ENCODE measurements around the gene CCDC181.

CCDC181 gene

GRCh38 chr1:169473347-169473746, 46.1 kb upstream of the CCDC181 start:
- Histone ChIP-seq H3K9me3 (ENCODE audit: control insufficient read depth, insufficient read depth, low read length) (no peaks in the 10 kb centered on the region), H3K36me3 (ENCODE audit: control insufficient read depth, low read length) (peaks cover 8% of the 10 kb centered on the region), H3K4me3 (ENCODE audit: low read length) (no peak overlapping the region), H3K9me2 (replicated peaks; ENCODE audit: control insufficient read depth, low read length) (no peaks in the 10 kb centered on the region), H3K27ac (ENCODE audit: low read depth, low read length) (no peak overlapping the region), H3K79me2 (ENCODE audit: control insufficient read depth, low read length) (no peaks in the 10 kb centered on the region), H3K4me2 (ENCODE audit: low read length) (no peak overlapping the region), H4K20me1 (ENCODE audit: control insufficient read depth, insufficient read depth, low read depth, low read length) (no peaks in the 10 kb centered on the region), H3F3A (ENCODE audit: control insufficient read depth, insufficient read depth) (no peaks in the 10 kb centered on the region), H3K4me1 (ENCODE audit: control insufficient read depth, low read length) (no peaks in the 10 kb centered on the region), H3K27me3 (ENCODE audit: control insufficient read depth, low read length) (no peaks in the 10 kb centered on the region)
- TF ChIP-seq EZH2phosphoT487 (IDR thresholded peaks at IDR 0.05; ENCODE audit: borderline replicate concordance, low read length) (no peak), CTCF (IDR thresholded peaks at IDR 0.05; ENCODE audit: low read depth, low read length, poor library complexity, severe bottlenecking) (no peak)

- Histone ChIP-seq H3K36me3 (ENCODE audit: control insufficient read depth, low read length) (peaks cover 8% of the 10 kb centered on the region), H3K27ac (ENCODE audit: low read depth, low read length) (no peak overlapping the region), H3K4me3 (ENCODE audit: low read length) (no peak overlapping the region), H3F3A (ENCODE audit: control insufficient read depth, insufficient read depth) (no peaks in the 10 kb centered on the region), H3K9me3 (ENCODE audit: control insufficient read depth, insufficient read depth, low read length) (no peaks in the 10 kb centered on the region), H3K27me3 (ENCODE audit: control insufficient read depth, low read length) (no peaks in the 10 kb centered on the region), H3K4me2 (ENCODE audit: low read length) (no peak overlapping the region), H3K79me2 (ENCODE audit: control insufficient read depth, low read length) (no peaks in the 10 kb centered on the region), H4K20me1 (ENCODE audit: control insufficient read depth, insufficient read depth, low read depth, low read length) (no peaks in the 10 kb centered on the region), H3K9me2 (replicated peaks; ENCODE audit: control insufficient read depth, low read length) (no peaks in the 10 kb centered on the region), H3K4me1 (ENCODE audit: control insufficient read depth, low read length) (no peaks in the 10 kb centered on the region)
- TF ChIP-seq CTCF (IDR thresholded peaks at IDR 0.05; ENCODE audit: low read depth, low read length, poor library complexity, severe bottlenecking) (no peak), EZH2phosphoT487 (IDR thresholded peaks at IDR 0.05; ENCODE audit: borderline replicate concordance, low read length) (no peak)
These were observed 45.5 kb upstream of the CCDC181 start for GRCh38 chr1:169472738-169473137.

- no peaks in the 10 kb centered on the region for H3K9me2 ChIP-seq (replicated peaks; ENCODE audit: control insufficient read depth, low read length)
- H3K4me3 ChIP-seq (ENCODE audit: low read length), result no peak overlapping the region
- TF ChIP-seq EZH2phosphoT487 (IDR thresholded peaks at IDR 0.05; ENCODE audit: borderline replicate concordance, low read length) (no peak), CTCF (IDR thresholded peaks at IDR 0.05; ENCODE audit: low read depth, low read length, poor library complexity, severe bottlenecking) (no peak)
- H3K9me3 ChIP-seq (ENCODE audit: control insufficient read depth, insufficient read depth, low read length), result no peaks in the 10 kb centered on the region
- H3K4me1 ChIP-seq (ENCODE audit: control insufficient read depth, low read length), result no peaks in the 10 kb centered on the region
- 0 out of 2 replicates have a peak, but pooled peaks cover 3% of the 10 kb centered on the region for H4K20me1 ChIP-seq (ENCODE audit: control insufficient read depth, insufficient read depth, low read depth, low read length)
- H3K36me3 ChIP-seq (ENCODE audit: control insufficient read depth, low read length), result peaks cover 10% of the 10 kb centered on the region
- H3F3A ChIP-seq (ENCODE audit: control insufficient read depth, insufficient read depth), result no peaks in the 10 kb centered on the region
- H3K4me2 ChIP-seq (ENCODE audit: low read length), result no peak overlapping the region
- no peak overlapping the region for H3K27ac ChIP-seq (ENCODE audit: low read depth, low read length)
- H3K79me2 ChIP-seq (ENCODE audit: control insufficient read depth, low read length), result no peaks in the 10 kb centered on the region
- H3K27me3 ChIP-seq (ENCODE audit: control insufficient read depth, low read length), result no peaks in the 10 kb centered on the region
These were observed 41.7 kb upstream of the CCDC181 start for GRCh38 chr1:169468982-169469381.

Data from DOHH2 (cell line).